GM18907 (cell line): ENCODE data around the gene ULK4.
"Not testable (repeated sequence)": the region's sequence is repeated elsewhere in the genome, so short reads cannot be mapped to it uniquely, and the experiment has no call there.

ENCODE experiments used
- ATAC-seq: cut with Tn5 transposase; IDR thresholded peaks from one replicate; pipeline ENCODE4 v1.9.1; 2021; ENCODE audit warnings: mild to moderate bottlenecking, moderate library complexity; ENCODE audit not compliant: unreplicated experiment

Gene ULK4

GRCh38 chr3:41874022-41874421 lies 87.9 kb downstream of the ULK4 start:
- ATAC-seq: no peak

- ATAC-seq: no peak
Observed at GRCh38 chr3:41872157-41872556, 89.7 kb downstream of the ULK4 start.

- ATAC-seq: no peak
Observed at GRCh38 chr3:41867533-41867932, 94.4 kb downstream of the ULK4 start.

- ATAC-seq: no peak
Observed at GRCh38 chr3:41866298-41866697, 95.6 kb downstream of the ULK4 start.

GRCh38 chr3:41863024-41863423 lies 98.9 kb downstream of the ULK4 start:
- no peak for ATAC-seq

- ATAC-seq: not testable (repeated sequence)
Observed at GRCh38 chr3:41860489-41860888, 101.4 kb downstream of the ULK4 start.

- ATAC-seq: no peak
Observed at GRCh38 chr3:41854956-41855355, 106.9 kb downstream of the ULK4 start.

GRCh38 chr3:41853540-41854196 lies 108.2 kb downstream of the ULK4 start:
- ATAC-seq: no peak

GRCh38 chr3:41848753-41849574 lies 112.9 kb downstream of the ULK4 start:
- no peak for ATAC-seq

- ATAC-seq: no peak
Observed at GRCh38 chr3:41847679-41848078, 114.2 kb downstream of the ULK4 start.

GRCh38 chr3:41846850-41847249 lies 115.1 kb downstream of the ULK4 start:
- ATAC-seq: peak; percentile 62

- ATAC-seq: no peak
Observed at GRCh38 chr3:41845826-41846225, 116.1 kb downstream of the ULK4 start.

GRCh38 chr3:41844256-41844655 lies 117.6 kb downstream of the ULK4 start:
- ATAC-seq: not testable (repeated sequence)

- ATAC-seq: not testable (repeated sequence)
Observed at GRCh38 chr3:41840936-41841668, 120.8 kb downstream of the ULK4 start.

- no peak for ATAC-seq
Observed at GRCh38 chr3:41836360-41837134, 125.4 kb downstream of the ULK4 start.

- ATAC-seq: no peak
Observed at GRCh38 chr3:41833628-41834027, 128.3 kb downstream of the ULK4 start.

GRCh38 chr3:41819236-41819635 lies 142.7 kb downstream of the ULK4 start:
- ATAC-seq: no peak

GRCh38 chr3:41808618-41809017 lies 153.3 kb downstream of the ULK4 start:
- no peak for ATAC-seq

- ATAC-seq: no peak
Observed at GRCh38 chr3:41808152-41808551, 153.8 kb downstream of the ULK4 start.

GRCh38 chr3:41794748-41795589 lies 166.9 kb downstream of the ULK4 start:
- no peak for ATAC-seq
